ENCODE measurements around the gene ALPG.
"Not testable (repeated sequence)": the region's sequence is repeated elsewhere in the genome, so short reads cannot be mapped to it uniquely, and the experiment has no call there.

The ALPG gene

GRCh38 chr2:232439758-232440135 is 33.1 kb downstream of the ALPG start:
- WGBS (ENCODE audit: insufficient coverage), result 78% methylated on average over 1 of the region's 5 CpGs
- DNase-seq, result peak in 1 of 3 donors; percentile 24
- no peaks in the 10 kb centered on the region for H3K27me3 ChIP-seq (replicated peaks in 2 of 5; ENCODE audit: control insufficient read depth in 4 of 5, insufficient read depth in 5 of 5, low read length in 4 of 5)
- H3K4me1 ChIP-seq (ENCODE audit: control extremely low read depth in 1 of 4, control insufficient read depth in 4 of 4, insufficient read depth in 4 of 4, low read length in 3 of 4), result peaks cover 0 to 10% (median 3%) of the 10 kb centered on the region in 4 experiments
- no peak overlapping the region for H3K4me3 ChIP-seq (ENCODE audit: control insufficient read depth in 1 of 7, extremely low read depth in 1 of 7, insufficient read depth in 4 of 7, low read depth in 2 of 7, low read length in 6 of 7)
- ChIA-PET POLR2A (no interaction called here), CTCF (interaction anchor here (0.7 to 2.3 kb wide), 22 partner anchors 10 to 539 kb away, joined by 3 to 13 read pairs (median 6); no protein-coding TSS in a partner anchor)
- H3K27ac ChIP-seq (ENCODE audit: insufficient read depth in 1 of 2, low read depth in 1 of 2, low read length in 2 of 2, poor library complexity in 1 of 2, severe bottlenecking in 2 of 2), result no peak overlapping the region
- no peaks in the 10 kb centered on the region for H3K9me3 ChIP-seq (ENCODE audit: control extremely low read depth in 1 of 5, control insufficient read depth in 4 of 5, insufficient read depth in 2 of 5, low read depth in 1 of 5, low read length in 4 of 5)
- H3K36me3 ChIP-seq (ENCODE audit: control insufficient read depth in 4 of 4, insufficient read depth in 4 of 4, low read length in 3 of 4), result no peaks in the 10 kb centered on the region

- H3K9me3 ChIP-seq (ENCODE audit: control extremely low read depth in 1 of 5, control insufficient read depth in 4 of 5, insufficient read depth in 2 of 5, low read depth in 1 of 5, low read length in 4 of 5); H3K4me3 ChIP-seq (ENCODE audit: control insufficient read depth in 1 of 7, extremely low read depth in 1 of 7, insufficient read depth in 4 of 7, low read depth in 2 of 7, low read length in 6 of 7); H3K36me3 ChIP-seq (ENCODE audit: control insufficient read depth in 4 of 4, insufficient read depth in 4 of 4, low read length in 3 of 4); H3K27me3 ChIP-seq (replicated peaks in 2 of 5; ENCODE audit: control insufficient read depth in 4 of 5, insufficient read depth in 5 of 5, low read length in 4 of 5); POLR2A ChIA-PET; H3K27ac ChIP-seq (ENCODE audit: insufficient read depth in 1 of 2, low read depth in 1 of 2, low read length in 2 of 2, poor library complexity in 1 of 2, severe bottlenecking in 2 of 2): not testable (repeated sequence)
- DNase-seq, result peak; percentile 69 to 89 (median 85)
- WGBS (ENCODE audit: insufficient coverage), result 14% methylated on average over 7 of the region's 16 CpGs
- CTCF ChIA-PET, result interaction anchor here (0.6 to 2.4 kb wide), 24 partner anchors 11 to 540 kb away, joined by 3 to 13 read pairs (median 6); partner anchors contain the start of gene PRSS56
- H3K4me1 ChIP-seq (ENCODE audit: control extremely low read depth in 1 of 4, control insufficient read depth in 4 of 4, insufficient read depth in 4 of 4, low read length in 3 of 4), result peaks cover 0 to 10% (median 2%) of the 10 kb centered on the region in 4 experiments
Observed at GRCh38 chr2:232440220-232441018, 33.8 kb downstream of the ALPG start.

- Histone ChIP-seq H3K4me3 (ENCODE audit: control insufficient read depth in 1 of 7, extremely low read depth in 1 of 7, insufficient read depth in 4 of 7, low read depth in 2 of 7, low read length in 6 of 7) (no peak overlapping the region), H3K36me3 (ENCODE audit: control insufficient read depth in 4 of 4, insufficient read depth in 4 of 4, low read length in 3 of 4) (no peaks in the 10 kb centered on the region), H3K27me3 (replicated peaks in 2 of 5; ENCODE audit: control insufficient read depth in 4 of 5, insufficient read depth in 5 of 5, low read length in 4 of 5) (no peaks in the 10 kb centered on the region), H3K4me1 (ENCODE audit: control extremely low read depth in 1 of 4, control insufficient read depth in 4 of 4, insufficient read depth in 4 of 4, low read length in 3 of 4) (peaks cover 0 to 10% (median 2%) of the 10 kb centered on the region in 4 experiments), H3K9me3 (ENCODE audit: control extremely low read depth in 1 of 5, control insufficient read depth in 4 of 5, insufficient read depth in 2 of 5, low read depth in 1 of 5, low read length in 4 of 5) (no peaks in the 10 kb centered on the region), H3K27ac (ENCODE audit: insufficient read depth in 1 of 2, low read depth in 1 of 2, low read length in 2 of 2, poor library complexity in 1 of 2, severe bottlenecking in 2 of 2) (no peak overlapping the region)
- WGBS (ENCODE audit: insufficient coverage), result 84% methylated on average over 10 of the region's 12 CpGs
- DNase-seq, result no peak
- ChIA-PET CTCF (interaction anchor here (0.6 to 2.4 kb wide), 10 partner anchors 13 to 541 kb away, joined by 3 to 7 read pairs (median 4); partner anchors contain the start of gene PRSS56), POLR2A (no interaction called here)
Observed at GRCh38 chr2:232441147-232441651, 34.6 kb downstream of the ALPG start.

- H3K36me3 ChIP-seq (ENCODE audit: control insufficient read depth in 4 of 4, insufficient read depth in 4 of 4, low read length in 3 of 4); H3K27me3 ChIP-seq (replicated peaks in 2 of 5; ENCODE audit: control insufficient read depth in 4 of 5, insufficient read depth in 5 of 5, low read length in 4 of 5); DNase-seq; H3K27ac ChIP-seq (ENCODE audit: insufficient read depth in 1 of 2, low read depth in 1 of 2, low read length in 2 of 2, poor library complexity in 1 of 2, severe bottlenecking in 2 of 2); H3K9me3 ChIP-seq (ENCODE audit: control extremely low read depth in 1 of 5, control insufficient read depth in 4 of 5, insufficient read depth in 2 of 5, low read depth in 1 of 5, low read length in 4 of 5); POLR2A ChIA-PET; H3K4me3 ChIP-seq (ENCODE audit: control insufficient read depth in 1 of 7, extremely low read depth in 1 of 7, insufficient read depth in 4 of 7, low read depth in 2 of 7, low read length in 6 of 7): not testable (repeated sequence)
- WGBS (ENCODE audit: insufficient coverage), result 92% methylated on average over 2 of the region's 10 CpGs
- CTCF ChIA-PET, result interaction anchor here (1.7 to 2.4 kb wide), 5 partner anchors 75 to 541 kb away, joined by 4 to 7 read pairs (median 7); partner anchors contain the start of gene PRSS56
- peaks cover 0 to 10% (median 2%) of the 10 kb centered on the region in 4 experiments for H3K4me1 ChIP-seq (ENCODE audit: control extremely low read depth in 1 of 4, control insufficient read depth in 4 of 4, insufficient read depth in 4 of 4, low read length in 3 of 4)
Observed at GRCh38 chr2:232441922-232442321, 35.3 kb downstream of the ALPG start.

GRCh38 chr2:232442431-232442830 is 35.8 kb downstream of the ALPG start:
- H3K9me3 ChIP-seq (ENCODE audit: control extremely low read depth in 1 of 5, control insufficient read depth in 4 of 5, insufficient read depth in 2 of 5, low read depth in 1 of 5, low read length in 4 of 5); H3K27me3 ChIP-seq (replicated peaks in 2 of 5; ENCODE audit: control insufficient read depth in 4 of 5, insufficient read depth in 5 of 5, low read length in 4 of 5); H3K36me3 ChIP-seq (ENCODE audit: control insufficient read depth in 4 of 4, insufficient read depth in 4 of 4, low read length in 3 of 4); H3K27ac ChIP-seq (ENCODE audit: insufficient read depth in 1 of 2, low read depth in 1 of 2, low read length in 2 of 2, poor library complexity in 1 of 2, severe bottlenecking in 2 of 2); DNase-seq; POLR2A ChIA-PET; H3K4me3 ChIP-seq (ENCODE audit: control insufficient read depth in 1 of 7, extremely low read depth in 1 of 7, insufficient read depth in 4 of 7, low read depth in 2 of 7, low read length in 6 of 7); H3K4me1 ChIP-seq (ENCODE audit: control extremely low read depth in 1 of 4, control insufficient read depth in 4 of 4, insufficient read depth in 4 of 4, low read length in 3 of 4): not testable (repeated sequence)
- CTCF ChIA-PET, result interaction anchor here (1.7 to 2.4 kb wide), 5 partner anchors 76 to 542 kb away, joined by 4 to 7 read pairs (median 7); partner anchors contain the start of gene PRSS56
- WGBS (ENCODE audit: insufficient coverage), result 94% methylated on average over 9 of the region's 13 CpGs

GRCh38 chr2:232443047-232443446 is 36.4 kb downstream of the ALPG start:
- H3K9me3 ChIP-seq (ENCODE audit: control extremely low read depth in 1 of 5, control insufficient read depth in 4 of 5, insufficient read depth in 2 of 5, low read depth in 1 of 5, low read length in 4 of 5); CTCF ChIA-PET: not testable (repeated sequence)

More at GRCh38 chr2:232443047-232443446, 36.4 kb downstream of the ALPG start:
- H3K4me1 ChIP-seq (ENCODE audit: control extremely low read depth in 1 of 4, control insufficient read depth in 4 of 4, insufficient read depth in 4 of 4, low read length in 3 of 4); H3K4me3 ChIP-seq (ENCODE audit: control insufficient read depth in 1 of 7, extremely low read depth in 1 of 7, insufficient read depth in 4 of 7, low read depth in 2 of 7, low read length in 6 of 7); H3K27me3 ChIP-seq (replicated peaks in 2 of 5; ENCODE audit: control insufficient read depth in 4 of 5, insufficient read depth in 5 of 5, low read length in 4 of 5); H3K36me3 ChIP-seq (ENCODE audit: control insufficient read depth in 4 of 4, insufficient read depth in 4 of 4, low read length in 3 of 4); H3K27ac ChIP-seq (ENCODE audit: insufficient read depth in 1 of 2, low read depth in 1 of 2, low read length in 2 of 2, poor library complexity in 1 of 2, severe bottlenecking in 2 of 2); DNase-seq; POLR2A ChIA-PET: not testable (repeated sequence)
- no CpG with 5 or more reads among the region's 13 CpGs for WGBS (ENCODE audit: insufficient coverage)

All from common myeloid progenitor, CD34-positive (primary cell).